ENCODE measurements around the gene CEP112. TPM values are rescaled to one million over a fixed set of nuclear protein-coding genes. Genes with fewer than 3 reads are reported as not detected.

CEP112 gene
- total and polyA plus RNA-seq, 2 of the 8 experiments (the other 6 are each of a cell fraction or from before 2014, with no cell fraction given): 0.62 to 3.1 TPM

DNA sequence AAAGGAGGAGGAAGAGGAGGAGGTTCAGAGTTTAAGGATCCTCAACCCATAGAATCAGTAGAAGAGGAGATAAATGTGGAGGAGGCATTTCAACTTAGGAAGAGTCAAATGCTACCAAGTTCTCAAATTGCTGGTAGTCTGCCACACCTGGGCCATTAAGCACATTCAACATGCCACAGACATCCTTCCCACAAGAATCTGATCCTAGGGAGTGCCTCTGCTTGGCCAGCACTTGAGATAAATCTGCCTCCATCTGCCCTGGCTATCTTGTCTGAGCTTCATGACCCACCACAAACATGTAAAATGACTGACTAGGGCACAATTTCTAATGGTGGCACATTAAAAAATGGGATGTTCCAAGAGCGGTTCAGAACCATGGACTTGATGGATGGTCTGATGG is 593.2 kb downstream of the CEP112 start:
- Histone ChIP-seq H3K56ac (replicated peaks; ENCODE audit: insufficient read length, low read depth, low read length) (no peak overlapping the region), H3K14ac (ENCODE audit: insufficient read length) (no peak overlapping the region), H2BK120ac (replicated peaks; ENCODE audit: low read depth, low read length) (no peak overlapping the region), H4K20me1 (replicated peaks in 1 of 2; ENCODE audit: control insufficient read depth in 1 of 2, insufficient read depth in 2 of 2, low read length in 2 of 2) (no peaks in the 10 kb centered on the region), H4K8ac (ENCODE audit: extremely low read depth, insufficient read depth, low read length) (no peak overlapping the region), H2AFZ (ENCODE audit: low read length) (no peak overlapping the region), H3K4me3 (ENCODE audit: extremely low read depth in 1 of 4, insufficient read depth in 2 of 4, low read depth in 3 of 4, low read length in 4 of 4) (no peak overlapping the region), H2AK5ac (ENCODE audit: low read depth, low read length) (no peak overlapping the region), H2BK20ac (ENCODE audit: low read length) (no peak overlapping the region), H3K18ac (ENCODE audit: extremely low read depth, low read length) (no peak overlapping the region), H4K5ac (ENCODE audit: insufficient read length, low read depth, low read length) (no peak overlapping the region), H3K23ac (ENCODE audit: insufficient read length) (no peak overlapping the region), H3K79me2 (ENCODE audit: control insufficient read depth in 1 of 2, insufficient read depth in 2 of 2, low read length in 2 of 2) (no peaks in the 10 kb centered on the region), H3K4ac (replicated peaks; ENCODE audit: insufficient read length, low read depth, low read length) (no peak overlapping the region), H3K27ac (ENCODE audit: low read depth, low read length) (no peak overlapping the region), H3K9ac (replicated peaks in 1 of 4; ENCODE audit: extremely low read depth in 1 of 4, low read depth in 3 of 4, low read length in 3 of 4) (no peak overlapping the region), H2BK5ac (ENCODE audit: low read depth, low read length) (no peak overlapping the region), H3K27me3 (replicated peaks in 1 of 4; ENCODE audit: control insufficient read depth in 3 of 4, extremely low read depth in 1 of 4, insufficient read depth in 3 of 4, low read length in 3 of 4) (no peaks in the 10 kb centered on the region), H3K79me1 (ENCODE audit: low read depth, low read length) (no peaks in the 10 kb centered on the region), H3K23me2 (ENCODE audit: low read depth, low read length) (no peaks in the 10 kb centered on the region), H4K91ac (replicated peaks; ENCODE audit: insufficient read length, low read length) (no peak overlapping the region), H2BK15ac (ENCODE audit: low read length) (no peak overlapping the region), H3K36me3 (ENCODE audit: control insufficient read depth in 2 of 4, insufficient read depth in 4 of 4, low read length in 3 of 4) (no peaks in the 10 kb centered on the region), H2BK12ac (ENCODE audit: low read depth, low read length) (no peak overlapping the region), H3K4me1 (replicated peaks in 1 of 4; ENCODE audit: control insufficient read depth in 3 of 4, insufficient read depth in 4 of 4, low read length in 3 of 4) (peaks cover 0 to 9% (median 4%) of the 10 kb centered on the region in 4 experiments; a peak in 3 of 7 replicates), H3K4me2 (ENCODE audit: insufficient read depth in 1 of 2, low read depth in 2 of 2, low read length in 2 of 2) (no peak overlapping the region), H3K9me3 (ENCODE audit: insufficient read depth in 2 of 2, low read depth in 1 of 2, low read length in 1 of 2) (no peaks in the 10 kb centered on the region)
- ChIA-PET CTCF (ENCODE audit: partially characterized antibody) (interaction anchor here (0.6 kb wide), 2 partner anchors 75 to 107 kb away, joined by 3 to 4 read pairs; no protein-coding TSS in a partner anchor), POLR2A (ENCODE audit: partially characterized antibody) (no interaction called here)
- 100% methylated on average over 1 of the region's 1 CpG; no CpG with 5 or more reads in 1 of the 2 experiments for WGBS, 2 experiments (ENCODE audit: extremely low coverage in 1 of 2, insufficient coverage in 1 of 2, insufficient read length in 1 of 2, insufficient replicate concordance in 2 of 2, low coverage in 1 of 2, low lambda C conversion rate in 2 of 2, missing lambda C conversion rate in 1 of 2)
- DNase-seq (ENCODE audit: low read depth in 1 of 2, low spot score in 2 of 2) (no peak), FAIRE-seq (no peak)
- TF ChIP-seq KDM1A (IDR thresholded peaks at IDR 0.05; ENCODE audit: borderline replicate concordance, low read length) (no peak), RAD21 (IDR thresholded peaks at IDR 0.05 in 1 of 2, conservative IDR thresholded peaks at IDR 0.05 in 1 of 2; ENCODE audit: low read depth in 2 of 2, low read length in 2 of 2) (no peak), JUND (IDR thresholded peaks at IDR 0.05; ENCODE audit: low read length) (no peak), CHD2 (IDR thresholded peaks at IDR 0.05; ENCODE audit: low read length) (no peak), SP1 (IDR thresholded peaks at IDR 0.05; ENCODE audit: low read depth, low read length) (no peak), PHF8 (conservative IDR thresholded peaks at IDR 0.05; ENCODE audit: low read depth, low read length) (no peak), CREB1 (IDR thresholded peaks at IDR 0.05) (no peak), NRF1 (IDR thresholded peaks at IDR 0.05; ENCODE audit: low read depth, low read length) (no peak), YY1 (IDR thresholded peaks at IDR 0.05; ENCODE audit: low read depth, low read length) (no peak), RFX5 (IDR thresholded peaks at IDR 0.05; ENCODE audit: borderline replicate concordance, low read depth, low read length) (no peak), POU5F1 (IDR thresholded peaks at IDR 0.05; ENCODE audit: low read depth, low read length) (no peak), RNF2 (IDR thresholded peaks at IDR 0.05; ENCODE audit: borderline replicate concordance, low read depth, low read length, missing control alignments, poor library complexity, severe bottlenecking) (no peak), CHD1 (IDR thresholded peaks at IDR 0.05; ENCODE audit: low read depth, low read length) (no peak), CEBPB (IDR thresholded peaks at IDR 0.05; ENCODE audit: low read depth, low read length) (no peak), SIRT6 (IDR thresholded peaks at IDR 0.05; ENCODE audit: low read length) (no peak)
- TF ChIP-seq, protein P1, sequence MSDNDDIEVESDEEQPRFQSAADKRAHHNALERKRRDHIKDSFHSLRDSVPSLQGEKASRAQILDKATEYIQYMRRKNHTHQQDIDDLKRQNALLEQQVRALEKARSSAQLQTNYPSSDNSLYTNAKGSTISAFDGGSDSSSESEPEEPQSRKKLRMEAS (IDR thresholded peaks at IDR 0.05): no peak

All from H1 (cell line).